SKM-1 treated with dmso at 0.1 percent for 144 hours (cell line): ENCODE measurements around the gene BRD7.

ENCODE experiments used
- DNase-seq: peaks from one replicate; lab custom pipeline; 2025; ENCODE audit not compliant: unreplicated experiment; lab: John Stamatoyannopoulos, UW

The BRD7 gene

DNA sequence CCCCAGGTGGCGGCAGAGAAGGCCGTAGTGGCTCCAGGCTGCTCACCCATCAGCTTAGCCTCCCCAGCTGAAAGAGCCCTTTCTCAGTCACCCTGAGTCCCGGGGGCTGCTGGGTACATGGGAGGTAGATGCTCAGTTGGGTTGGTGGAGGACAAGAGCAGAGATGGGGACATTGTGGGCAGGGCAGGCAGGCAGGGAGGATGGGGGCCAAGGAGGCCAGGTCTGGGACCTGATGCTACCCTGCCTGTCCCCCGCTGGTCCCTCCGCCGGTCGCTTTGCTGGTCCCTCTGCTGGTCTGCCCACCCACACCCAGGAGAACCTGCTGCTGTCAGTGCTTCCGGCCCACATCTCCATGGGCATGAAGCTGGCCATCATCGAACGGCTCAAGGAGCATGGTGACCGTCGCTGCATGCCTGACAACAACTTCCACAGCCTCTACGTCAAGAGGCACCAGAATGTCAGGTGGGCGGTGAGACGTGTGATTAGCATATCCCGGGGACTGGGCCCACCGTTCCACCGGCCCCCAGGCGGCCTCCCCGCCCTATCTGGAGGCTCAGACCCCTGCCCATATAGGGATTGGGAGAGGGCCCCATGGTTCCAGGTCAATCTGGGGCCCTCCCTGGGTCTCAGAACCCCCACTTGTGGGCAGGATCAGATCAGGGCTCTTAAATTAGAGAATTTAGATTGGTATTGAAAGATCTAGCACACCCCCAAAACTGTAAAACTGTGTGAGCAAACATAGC lies 75.6 kb downstream of the BRD7 start:
- DNase-seq, result no peak

DNA sequence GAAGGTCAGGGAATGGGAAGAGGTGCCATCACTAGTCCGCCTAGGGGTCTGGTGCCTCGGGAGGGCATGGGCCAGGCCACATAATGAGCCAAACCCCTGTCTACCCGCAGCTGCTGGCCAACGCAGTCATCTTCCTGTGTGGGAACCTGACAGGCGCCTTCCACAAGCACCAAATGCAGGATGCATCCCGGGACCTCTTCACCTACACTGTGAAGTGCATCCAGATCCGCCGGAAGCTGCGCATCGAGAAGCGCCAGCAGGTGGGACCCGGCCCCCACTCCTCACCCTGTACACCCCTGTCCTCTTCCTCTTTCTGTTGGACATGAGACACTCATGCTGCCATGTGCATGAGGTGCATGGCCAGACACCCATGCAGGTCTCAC lies 76.2 kb downstream of the BRD7 start:
- DNase-seq, result no peak

DNA sequence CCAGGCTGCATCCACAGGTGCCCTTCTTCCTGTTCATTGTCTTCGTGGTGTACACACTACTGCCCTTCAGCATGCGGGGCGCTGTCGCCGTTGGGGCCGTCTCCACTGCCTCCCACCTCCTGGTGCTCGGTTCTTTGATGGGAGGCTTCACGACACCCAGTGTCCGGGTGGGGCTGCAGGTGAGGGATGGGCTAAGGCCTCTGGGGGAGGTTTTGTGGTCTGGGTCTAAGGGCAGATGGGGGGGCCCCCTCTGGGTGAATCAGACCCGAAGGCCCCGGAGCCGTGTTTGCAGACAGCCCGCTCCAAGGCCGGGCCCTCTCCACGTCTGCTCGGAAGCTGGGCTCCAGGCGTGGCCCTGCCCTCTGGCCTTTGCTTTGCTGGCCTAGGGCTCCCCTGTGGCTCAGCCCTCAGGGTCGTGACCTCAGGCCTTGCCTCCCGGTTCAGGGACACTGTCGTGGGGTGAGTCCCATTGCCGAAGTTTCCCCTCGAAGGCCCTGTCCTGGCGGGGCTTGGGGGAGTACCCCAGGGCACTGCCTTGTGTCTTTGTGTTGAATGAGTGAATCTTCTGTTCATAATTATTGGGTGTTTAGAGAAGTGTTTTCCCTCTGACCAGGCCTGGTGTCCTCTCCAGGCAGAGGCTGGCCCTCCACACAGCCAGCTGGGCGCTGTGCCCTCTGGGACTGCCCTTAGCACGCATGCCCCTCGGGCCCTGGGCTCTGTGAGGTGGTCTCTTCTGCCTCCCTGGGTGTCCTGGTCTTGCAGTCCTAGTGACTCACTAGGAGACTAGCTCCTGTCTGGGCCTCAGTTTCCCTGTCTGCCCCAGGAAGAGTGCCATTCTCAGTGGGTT lies 76.8 kb downstream of the BRD7 start:
- no peak for DNase-seq

DNA sequence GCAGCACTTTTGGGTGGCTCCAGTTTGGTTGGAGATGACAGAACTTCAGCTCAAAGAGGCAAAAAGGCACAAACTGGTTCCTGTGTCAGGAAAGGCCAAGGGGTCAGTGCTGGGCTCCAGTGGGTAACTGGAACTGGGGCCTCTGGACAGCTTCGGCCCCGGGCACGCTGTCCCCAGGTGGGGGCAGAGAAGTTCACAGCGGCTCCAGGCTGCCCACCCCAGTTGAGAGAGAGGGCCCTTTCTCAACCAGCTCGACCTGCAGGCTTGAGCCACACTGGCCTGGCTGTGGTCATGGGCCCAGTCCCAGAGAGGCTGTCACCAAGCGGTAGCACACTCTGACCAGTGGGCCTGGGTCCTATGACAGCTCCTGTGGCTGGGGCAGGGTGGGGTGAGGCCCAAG lies 77.9 kb downstream of the BRD7 start:
- no peak for DNase-seq

GRCh38 chr16:50289950-50290764 lies 78.6 kb downstream of the BRD7 start:
- no peak for DNase-seq

DNA sequence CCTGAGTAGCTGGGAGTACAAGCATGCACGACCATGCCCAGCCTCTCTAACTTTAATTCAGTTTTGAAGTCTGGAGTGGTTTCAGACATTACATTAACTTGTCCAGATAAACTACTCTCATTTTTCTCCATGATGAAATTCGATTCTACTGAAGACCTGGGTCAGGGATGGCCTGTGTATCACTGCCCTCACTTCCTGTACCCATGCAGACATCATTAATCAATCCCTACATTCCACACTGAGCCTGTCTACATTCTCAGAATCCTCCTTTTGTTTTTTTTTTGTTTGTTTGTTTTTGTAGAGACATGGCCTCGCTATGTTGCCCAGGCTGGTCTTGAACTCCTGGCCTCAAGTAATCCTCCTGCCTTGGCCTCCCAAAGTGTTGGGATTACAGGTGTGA lies 79.9 kb downstream of the BRD7 start:
- DNase-seq, result no peak

DNA sequence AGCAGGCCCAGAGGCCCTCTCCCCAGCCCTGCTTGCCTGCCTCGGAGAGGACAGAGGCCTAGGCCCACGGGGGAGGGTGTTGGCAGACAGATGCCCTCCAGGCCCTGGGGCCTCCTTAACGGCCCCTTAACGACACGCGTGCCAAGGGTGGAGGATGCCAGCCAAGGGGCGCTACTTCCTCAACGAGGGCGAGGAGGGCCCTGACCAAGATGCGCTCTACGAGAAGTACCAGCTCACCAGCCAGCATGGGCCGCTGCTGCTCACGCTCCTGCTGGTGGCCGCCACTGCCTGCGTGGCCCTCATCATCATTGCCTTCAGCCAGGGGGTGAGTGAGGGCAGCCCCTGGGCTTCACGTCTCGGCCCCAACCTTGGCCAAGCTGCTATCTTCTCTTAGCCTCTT lies 80.8 kb downstream of the BRD7 start:
- DNase-seq, result no peak

- no peak for DNase-seq
Observed at GRCh38 chr16:50286681-50287080, 82.1 kb downstream of the BRD7 start.

DNA sequence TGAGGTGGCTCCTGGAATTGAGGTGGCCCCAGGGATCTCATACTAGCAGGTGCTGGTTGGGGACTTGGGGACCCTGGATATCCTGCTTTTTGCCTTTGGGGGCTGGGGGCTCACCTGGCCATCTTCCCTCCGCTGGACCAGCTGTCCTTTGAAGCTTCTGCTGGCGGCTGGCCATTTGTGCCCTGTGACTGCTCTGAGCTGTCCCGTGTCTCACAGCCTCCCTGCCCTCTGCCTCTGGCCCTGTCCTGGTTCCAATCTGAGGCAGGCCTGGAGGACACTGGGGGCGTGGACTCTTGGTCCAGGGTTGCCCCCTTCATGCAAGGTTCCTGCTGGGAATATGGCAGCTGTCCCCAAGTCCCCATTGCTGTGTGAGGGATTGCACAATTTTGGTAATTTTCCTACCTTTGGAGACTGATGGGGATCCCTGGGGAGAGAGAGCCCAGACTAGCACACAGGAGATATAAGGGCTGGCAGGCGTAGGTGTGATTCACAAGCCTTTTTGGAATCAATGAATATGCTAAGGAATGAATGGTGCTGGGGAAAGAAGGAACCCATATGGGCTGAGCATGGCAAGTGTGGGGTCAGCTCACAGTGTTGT lies 83.3 kb downstream of the BRD7 start:
- DNase-seq, result no peak

GRCh38 chr16:50284131-50284911 lies 84.5 kb downstream of the BRD7 start:
- no peak for DNase-seq

- DNase-seq, result peak; percentile 14
Observed at GRCh38 chr16:50282955-50283631, 85.7 kb downstream of the BRD7 start.

GRCh38 chr16:50282010-50282538 lies 86.7 kb downstream of the BRD7 start:
- DNase-seq, result peak; percentile 98

DNA sequence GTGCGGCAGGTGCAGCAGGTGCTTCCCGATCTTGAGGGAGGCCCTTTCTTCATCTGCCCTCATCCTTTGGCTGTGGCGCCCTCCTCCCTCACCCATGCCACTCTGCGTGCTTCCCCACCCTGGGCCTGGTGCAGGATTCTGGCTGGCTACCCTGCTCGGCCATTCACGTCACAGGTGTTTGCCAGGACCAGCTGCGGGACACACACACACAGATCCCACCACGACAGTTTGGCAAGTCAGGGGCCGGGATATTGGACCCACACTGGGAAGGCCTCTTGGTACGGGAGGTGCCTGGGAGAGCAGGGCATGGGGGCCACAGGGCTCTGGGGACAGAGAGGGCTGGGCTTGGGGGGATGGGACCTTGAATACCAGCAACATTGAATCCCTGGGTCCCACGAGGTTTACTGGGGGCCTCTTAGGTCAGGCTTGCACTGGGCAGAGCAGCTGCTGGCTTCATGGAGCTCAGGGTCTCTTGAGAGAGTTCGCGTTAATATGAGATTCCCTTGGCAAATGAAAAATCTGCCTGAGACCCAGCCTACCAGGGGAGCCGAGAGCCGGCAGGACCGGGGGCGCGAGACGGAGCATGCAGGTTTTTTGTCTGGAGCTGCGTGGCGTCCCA lies 87.3 kb downstream of the BRD7 start:
- DNase-seq, result no peak

DNA sequence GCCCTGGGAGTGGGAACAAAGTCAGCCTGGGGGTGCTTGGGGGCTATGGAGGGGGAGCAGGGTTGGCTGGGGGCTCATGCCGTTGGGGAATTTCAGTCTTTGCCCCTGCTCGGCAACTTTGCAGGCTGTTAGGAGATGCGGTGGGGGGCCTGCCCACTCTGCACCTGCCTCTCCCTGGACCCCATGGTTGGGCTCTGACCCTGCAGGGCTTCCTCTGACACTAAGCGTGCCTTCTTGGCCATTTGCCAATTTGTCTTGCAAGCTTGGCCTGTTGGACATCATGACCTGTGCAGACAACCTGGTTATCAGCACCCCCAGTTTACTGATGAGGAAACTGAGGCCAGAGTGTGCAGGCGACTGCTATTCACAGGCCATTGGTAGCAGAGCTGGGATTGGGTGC lies 87.9 kb downstream of the BRD7 start:
- DNase-seq, result no peak

DNA sequence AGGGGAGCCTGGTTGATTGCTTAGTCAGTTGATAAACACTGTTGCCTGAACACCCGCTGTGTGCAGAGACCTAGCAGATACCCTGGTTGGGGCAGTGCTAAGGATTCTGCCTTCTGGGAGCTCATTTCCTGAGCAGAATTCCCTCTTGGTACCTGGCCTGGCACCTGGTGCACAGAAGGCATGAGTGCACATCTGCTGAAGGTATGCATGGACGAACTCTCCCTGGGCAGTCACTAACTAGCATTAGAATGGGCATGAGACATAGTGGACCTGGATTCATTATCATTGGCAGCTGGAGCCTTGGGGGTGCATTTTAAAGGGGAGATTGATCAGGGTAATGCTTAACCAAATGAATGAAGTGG lies 89.3 kb downstream of the BRD7 start:
- DNase-seq, result no peak

DNA sequence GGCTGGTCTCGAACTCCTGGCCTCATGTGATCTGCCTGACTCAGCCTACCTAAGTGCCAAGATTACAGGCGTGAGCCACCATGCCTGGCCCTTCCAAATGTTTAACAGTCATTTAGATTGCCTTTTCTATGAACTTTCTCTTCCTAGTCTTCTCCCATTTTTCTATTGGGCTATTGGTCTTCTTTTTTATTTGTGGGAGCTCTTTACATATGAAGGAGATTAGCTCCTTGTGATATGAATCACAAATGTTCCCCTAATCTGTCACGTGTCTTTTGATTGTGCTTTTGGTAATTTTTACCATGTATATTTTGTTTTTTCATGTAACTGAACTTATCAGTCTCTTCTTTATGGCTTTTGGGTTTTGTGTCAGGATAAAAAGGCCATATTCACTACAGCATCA lies 90.5 kb downstream of the BRD7 start:
- no peak for DNase-seq

DNA sequence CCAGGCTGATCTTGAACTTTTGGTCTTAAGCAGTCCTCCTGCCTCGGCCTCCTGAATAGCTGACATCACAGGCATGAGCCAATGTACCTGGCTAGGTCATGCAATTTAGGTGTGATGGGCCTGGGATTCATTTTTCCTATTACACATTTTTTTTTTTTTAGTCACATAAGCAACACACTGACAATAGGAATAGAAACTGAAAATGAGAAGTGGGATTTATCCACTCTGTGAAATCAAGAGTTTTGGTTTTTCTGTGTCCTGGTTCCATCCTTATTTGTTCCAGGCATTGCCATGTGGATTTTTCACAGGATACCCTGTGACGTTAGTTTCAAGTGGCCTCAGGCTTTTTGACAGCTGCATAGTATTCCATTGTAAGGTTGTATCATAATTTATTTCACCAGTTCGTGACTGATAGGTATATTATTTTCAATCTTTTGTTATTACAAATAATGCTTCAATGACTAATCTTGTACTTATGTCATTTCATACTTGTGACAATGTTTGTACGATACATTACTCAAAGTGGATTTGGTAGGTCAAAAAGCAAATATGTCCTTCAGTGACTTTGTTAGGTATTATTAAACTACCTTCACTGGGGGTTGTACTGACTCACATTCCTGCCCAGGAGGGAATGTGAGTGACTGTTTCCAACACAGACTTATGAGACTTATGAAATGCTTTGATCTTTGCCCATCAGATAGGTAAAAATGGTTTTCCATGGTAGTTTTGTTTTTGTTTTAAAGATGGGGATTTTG lies 91.8 kb downstream of the BRD7 start:
- no peak for DNase-seq

- DNase-seq, result no peak
Observed at GRCh38 chr16:50276326-50276640, 92.5 kb downstream of the BRD7 start.
